B cell (primary cell): ENCODE measurements around the gene CLEC4A. TPM values are rescaled to one million over a fixed set of nuclear protein-coding genes. Genes with fewer than 3 reads are reported as not detected.
A peak's percentile ranks its signal among the peaks of the same experiment; 100 is the strongest.

Experiments used
- ATAC-seq: fragments of 200-7000 bp; cut with Tn5 transposase; one replicate; pipeline ENCODE4 v1.10.0; 2021; ENCODE audit warnings: low read depth, mild to moderate bottlenecking, moderate number of reproducible peaks, moderate library complexity
- CTCF ChIA-PET: fragments of 350-600 bp; sonication (Branson Sonifier 250); formaldehyde crosslinking; loops from one replicate; lab custom pipeline; 2021; ENCODE audit warnings: antibody characterized with exemption, inconsistent platforms; lab: Charles Lee
- POLR2A ChIA-PET: fragments of 350-600 bp; sonication (Branson Sonifier 250); formaldehyde crosslinking; loops from one replicate; lab custom pipeline; 2021; ENCODE audit warnings: antibody characterized with exemption; lab: Charles Lee
- DNase-seq: peaks from one replicate; pipeline ENCODE4 v3.0.0; 2013
- H2AFZ ChIP-seq: 2 replicates; pipeline ENCODE4 v1.6.1; 2012; ENCODE audit warnings: mild to moderate bottlenecking, low read depth, low read length; ENCODE audit not compliant: insufficient read depth, poor library complexity, severe bottlenecking
- H3K27ac ChIP-seq, 2 donors: 1 replicate in 1 of 2; 2 replicates in 1 of 2; pipeline ENCODE4 v1.5.1; 2012 to 2013; ENCODE audit warnings: low read length in 2 of 2, mild to moderate bottlenecking in 2 of 2, moderate library complexity in 1 of 2
- H3K27me3 ChIP-seq, 4 experiments: fragments of 200-600 bp in 1 of 4; sonication (generic) in 1 of 4; replicated peaks in 1 of 4; 1 replicate in 2 of 4; 2 replicates in 2 of 4; pipeline versions ENCODE4 v1.6.1 to v1.7.0; 2013 to 2016; ENCODE audit warnings: low read length in 3 of 4, mild to moderate bottlenecking in 2 of 4, mixed read lengths in 1 of 4, moderate library complexity in 1 of 4; ENCODE audit not compliant: insufficient read depth in 4 of 4, control insufficient read depth in 3 of 4; ENCODE audit errors: control extremely low read depth in 1 of 4
- H3K36me3 ChIP-seq, 2 experiments: replicated peaks in 1 of 2; 1 replicate in 1 of 2; 2 replicates in 1 of 2; pipeline versions ENCODE4 v1.6.1 to v1.7.1; 2013; ENCODE audit warnings: low read length in 1 of 2; ENCODE audit not compliant: insufficient read depth in 2 of 2, control insufficient read depth in 1 of 2; ENCODE audit errors: control extremely low read depth in 1 of 2, extremely low read depth in 1 of 2
- H3K4me1 ChIP-seq, 2 donors: fragments of 200-600 bp in 1 of 2; sonication (generic) in 1 of 2; 1 replicate in 1 of 2; 2 replicates in 1 of 2; pipeline versions ENCODE4 v1.5.1 to v1.6.1; 2013 to 2017; ENCODE audit warnings: low read length in 2 of 2; ENCODE audit not compliant: control insufficient read depth in 2 of 2, insufficient read depth in 2 of 2
- H3K4me2 ChIP-seq: replicated peaks from 2 replicates; pipeline ENCODE3; 2012; ENCODE audit warnings: mild to moderate bottlenecking, low read depth, low read length; ENCODE audit not compliant: poor library complexity, severe bottlenecking
- H3K4me3 ChIP-seq, 5 experiments: fragments of 200-600 bp in 1 of 5; sonication (generic) in 1 of 5; 1 replicate in 3 of 5; 2 replicates in 2 of 5; pipeline versions ENCODE4 v1.5.1 to v1.7.0; 2011 to 2016; ENCODE audit warnings: low read length in 4 of 5, mild to moderate bottlenecking in 4 of 5, low read depth in 2 of 5, control low read depth in 1 of 5, moderate library complexity in 1 of 5; ENCODE audit not compliant: insufficient read depth in 1 of 5; ENCODE audit errors: control extremely low read depth in 1 of 5, extremely low read depth in 1 of 5
- H3K79me2 ChIP-seq: fragments of 200-600 bp; sonication (generic); one replicate; pipeline ENCODE4 v1.6.0; 2016; ENCODE audit warnings: low read length; ENCODE audit not compliant: control insufficient read depth, insufficient read depth
- H3K9ac ChIP-seq: fragments of 200-600 bp; sonication (generic); 2 replicates; pipeline ENCODE4 v1.6.1; 2017; ENCODE audit warnings: mild to moderate bottlenecking, low read length, moderate library complexity
- H3K9me3 ChIP-seq, 3 donors: one replicate each; pipeline versions ENCODE4 v1.6.1 to v1.7.1; 2013; ENCODE audit warnings: low read length in 2 of 3; ENCODE audit not compliant: control insufficient read depth in 2 of 3, insufficient read depth in 1 of 3; ENCODE audit errors: control extremely low read depth in 1 of 3
- H4K20me1 ChIP-seq: 2 replicates; pipeline ENCODE4 v1.6.0; 2012; ENCODE audit warnings: mild to moderate bottlenecking, low read length; ENCODE audit not compliant: insufficient read depth, control insufficient read depth, poor library complexity, severe bottlenecking
- H3K27ac Mint-ChIP-seq: one replicate; pipeline ENCODE4 v1.8.0; 2021; ENCODE audit warnings: mixed read lengths
- H3K27me3 Mint-ChIP-seq: one replicate; pipeline ENCODE4 v1.8.0; 2021; ENCODE audit warnings: mixed read lengths
- H3K4me1 Mint-ChIP-seq: one replicate; pipeline ENCODE4 v1.8.0; 2021; ENCODE audit warnings: mixed read lengths
- H3K4me3 Mint-ChIP-seq: one replicate; pipeline ENCODE4 v1.8.0; 2021; ENCODE audit warnings: mixed read lengths
- H3K9me3 Mint-ChIP-seq: one replicate; pipeline ENCODE4 v1.8.0; 2022; ENCODE audit warnings: mixed read lengths; ENCODE audit not compliant: insufficient read depth
- EZH2 ChIP-seq: IDR thresholded peaks from 2 replicates; pipeline ENCODE4 v1.6.1; 2012; ENCODE audit warnings: borderline replicate concordance, low read depth, mild to moderate bottlenecking, moderate library complexity, low read length; ENCODE audit not compliant: insufficient read depth, poor library complexity, severe bottlenecking
- WGBS: methylation state at CpG from one replicate; pipeline ENCODE4 v1.1.5; 2013; ENCODE audit warnings: missing lambda C conversion rate; ENCODE audit not compliant: insufficient coverage; 5-methylcytosine and 5-hydroxymethylcytosine counted together
- intact Hi-C: fragments of 100-400 bp; cut with micrococcal nuclease; formaldehyde crosslinking; loops from one replicate; pipeline ENCODE4 v1.10.0; 2022
- polyA plus RNA-seq: library from polyadenylated mRNA; depleted of rRNA; stranded (reverse); fragments of >200 nt; gene quantifications from 2 replicates; pipeline ENCODE4 v1.2.3, GENCODE V29; 2012
- total RNA-seq, 2 donors: library from RNA; stranded (reverse); fragments of 120-200 nt in 1 of 2; gene quantifications; 1 replicate in 1 of 2; 2 replicates in 1 of 2; pipeline versions ENCODE4 v1.2.3 to v1.2.4, GENCODE V29; 2013 to 2022
- TF ChIP-seq, protein P1 (sequence below): fragments of 200-600 bp; IDR thresholded peaks from one replicate; pipeline ENCODE4 v1.8.0; 2022; ENCODE audit warnings: antibody characterized with exemption, mild to moderate bottlenecking

The CLEC4A gene
- total and polyA plus RNA-seq, 2 donors (not counting 1 experiment from before 2014, with no cell fraction given), result 1.6 to 6.1 TPM

DNA sequence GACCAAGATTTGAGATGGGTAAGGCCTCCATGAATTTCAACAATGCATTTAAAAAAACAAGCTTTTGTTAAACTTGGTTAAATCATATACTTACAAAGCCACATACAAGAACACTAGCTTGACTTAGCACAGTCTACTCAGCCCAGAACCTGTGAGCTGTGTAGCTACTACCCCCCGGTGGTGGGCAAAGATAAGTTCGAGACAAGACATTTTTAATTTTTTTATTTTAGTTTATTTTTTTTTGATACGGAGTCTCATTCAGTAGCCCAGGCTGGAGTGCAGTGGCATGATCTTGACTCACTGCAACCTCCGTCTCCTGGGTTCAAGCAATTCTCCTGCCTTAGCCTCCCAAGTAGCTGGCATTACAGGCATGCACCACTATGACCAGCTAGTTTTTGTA lies 45.0 kb upstream of the CLEC4A start:
- WGBS, result 67% methylated on average over 2 of the region's 4 CpGs
- H3K9ac ChIP-seq, result no peak overlapping the region
- DNase-seq, result peak; percentile 56
- H3K79me2 ChIP-seq, result peaks cover 50% of the 10 kb centered on the region
- H4K20me1 ChIP-seq, result no peaks in the 10 kb centered on the region
- H3K27me3 ChIP-seq, result no peaks in the 10 kb centered on the region
- TF ChIP-seq, protein P1, sequence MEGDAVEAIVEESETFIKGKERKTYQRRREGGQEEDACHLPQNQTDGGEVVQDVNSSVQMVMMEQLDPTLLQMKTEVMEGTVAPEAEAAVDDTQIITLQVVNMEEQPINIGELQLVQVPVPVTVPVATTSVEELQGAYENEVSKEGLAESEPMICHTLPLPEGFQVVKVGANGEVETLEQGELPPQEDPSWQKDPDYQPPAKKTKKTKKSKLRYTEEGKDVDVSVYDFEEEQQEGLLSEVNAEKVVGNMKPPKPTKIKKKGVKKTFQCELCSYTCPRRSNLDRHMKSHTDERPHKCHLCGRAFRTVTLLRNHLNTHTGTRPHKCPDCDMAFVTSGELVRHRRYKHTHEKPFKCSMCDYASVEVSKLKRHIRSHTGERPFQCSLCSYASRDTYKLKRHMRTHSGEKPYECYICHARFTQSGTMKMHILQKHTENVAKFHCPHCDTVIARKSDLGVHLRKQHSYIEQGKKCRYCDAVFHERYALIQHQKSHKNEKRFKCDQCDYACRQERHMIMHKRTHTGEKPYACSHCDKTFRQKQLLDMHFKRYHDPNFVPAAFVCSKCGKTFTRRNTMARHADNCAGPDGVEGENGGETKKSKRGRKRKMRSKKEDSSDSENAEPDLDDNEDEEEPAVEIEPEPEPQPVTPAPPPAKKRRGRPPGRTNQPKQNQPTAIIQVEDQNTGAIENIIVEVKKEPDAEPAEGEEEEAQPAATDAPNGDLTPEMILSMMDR, result peak; percentile 61
- TF ChIP-seq EZH2, result no peak
- POLR2A ChIA-PET, result no interaction called here
- no peak overlapping the region for H3K27ac ChIP-seq
- no peak overlapping the region for H3K4me3 ChIP-seq
- Mint-ChIP-seq H3K27ac (no peak overlapping the region), H3K4me1 (peaks cover 38% of the 10 kb centered on the region), H3K27me3 (no peaks in the 10 kb centered on the region), H3K4me3 (no peak overlapping the region), H3K9me3 (no peaks in the 10 kb centered on the region)
- H3K36me3 ChIP-seq, result no peaks in the 10 kb centered on the region
- no peaks in the 10 kb centered on the region for H3K9me3 ChIP-seq
- CTCF ChIA-PET, result interaction anchor here (0.8 to 2.9 kb wide), 14 partner anchors 9 to 224 kb away, joined by 3 to 40 read pairs (median 4); partner anchors contain the start of gene SLC2A3
- H3K4me2 ChIP-seq, result no peak overlapping the region
- H2AFZ ChIP-seq, result no peak overlapping the region
- peaks cover 23 to 24% of the 10 kb centered on the region in 2 donors for H3K4me1 ChIP-seq
- no peak for ATAC-seq
- intact Hi-C loops, result loop anchor here (1.0 kb wide), 2 partner anchors 32 to 145 kb away; no protein-coding TSS in a partner anchor

DNA sequence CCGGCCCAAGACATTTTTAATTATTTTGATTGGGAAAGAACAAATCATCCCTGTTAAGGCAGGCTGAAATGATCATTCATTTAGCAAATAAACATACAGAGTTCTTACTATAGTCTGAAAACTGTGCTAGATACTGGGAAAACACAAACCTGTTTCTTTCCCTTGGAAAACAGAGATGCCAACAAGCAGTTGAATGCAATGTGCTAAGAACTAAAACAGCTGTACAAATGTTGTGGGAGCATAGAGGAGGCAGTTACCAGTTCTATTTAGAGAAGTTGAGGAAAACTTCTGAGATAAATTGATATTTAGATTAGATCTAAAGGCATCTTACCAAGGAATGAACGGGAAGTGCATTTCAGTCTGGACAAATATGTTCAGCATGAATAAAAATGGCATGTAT lies 44.5 kb upstream of the CLEC4A start:
- peak overlapping the region; percentile 1 for H3K4me3 Mint-ChIP-seq
- H3K9me3 Mint-ChIP-seq, result no peaks in the 10 kb centered on the region
- WGBS, result 100% methylated on average over 1 of the region's 2 CpGs
- no peaks in the 10 kb centered on the region for H3K36me3 ChIP-seq
- H2AFZ ChIP-seq, result peak overlapping the region; percentile 27
- no peak overlapping the region for H3K4me2 ChIP-seq
- DNase-seq, result no peak
- H3K27ac ChIP-seq, result no peak overlapping the region
- peaks cover 28 to 29% of the 10 kb centered on the region in 2 donors for H3K4me1 ChIP-seq
- H4K20me1 ChIP-seq, result no peaks in the 10 kb centered on the region
- H3K9me3 ChIP-seq, result no peaks in the 10 kb centered on the region
- H3K4me1 Mint-ChIP-seq, result peaks cover 43% of the 10 kb centered on the region
- H3K27ac Mint-ChIP-seq, result peak overlapping the region; percentile 10
- TF ChIP-seq, protein P1, result no peak
- TF ChIP-seq EZH2, result no peak
- no peak overlapping the region for H3K9ac ChIP-seq
- ATAC-seq, result no peak
- intact Hi-C loops, result loop anchor here (1.0 kb wide), 2 partner anchors 33 to 146 kb away; no protein-coding TSS in a partner anchor
- no peaks in the 10 kb centered on the region for H3K27me3 Mint-ChIP-seq
- H3K27me3 ChIP-seq, result no peaks in the 10 kb centered on the region
- POLR2A ChIA-PET, result interaction anchor here (0.7 kb wide), 1 partner anchor 118 kb away, joined by 4 read pairs; no protein-coding TSS in a partner anchor
- CTCF ChIA-PET, result interaction anchor here (0.9 to 2.9 kb wide), 12 partner anchors 9 to 218 kb away, joined by 3 to 40 read pairs (median 4); no protein-coding TSS in a partner anchor
- no peak overlapping the region for H3K4me3 ChIP-seq
- peaks cover 55% of the 10 kb centered on the region for H3K79me2 ChIP-seq
